HEK293 (cell line): ENCODE results near the gene SARS1.
A peak's percentile ranks its signal among the peaks of the same experiment; 100 is the strongest.

Experiments
- CTCF ChIA-PET: fragments of 350-600 bp; formaldehyde crosslinking; extraction: SDS; loops from one replicate; lab custom pipeline; 2021; ENCODE audit warnings: antibody characterized with exemption; lab: Yijun Ruan, JAX
- POLR2A ChIA-PET: fragments of 300-600 bp; formaldehyde crosslinking; extraction: SDS; loops from one replicate; lab custom pipeline; 2020; ENCODE audit warnings: antibody characterized with exemption, inconsistent platforms; lab: Yijun Ruan, JAX
- H3K27ac ChIP-seq: fragments of 200-500 bp; sonication (Bioruptor generic); 2 replicates; pipeline ENCODE4 v1.5.1; 2014; ENCODE audit warnings: low read depth, low read length, control low read depth, inconsistent platforms; ENCODE audit errors: extremely low read depth
- H3K36me3 ChIP-seq, 2 experiments: fragments of 200-500 bp in 1 of 2; sonication (Bioruptor generic) in 1 of 2; 1 replicate in 1 of 2; 2 replicates in 1 of 2; pipeline ENCODE4 v1.5.1; 2014 to 2017; ENCODE audit warnings: inconsistent platforms in 2 of 2, low read length in 2 of 2; ENCODE audit not compliant: control insufficient read depth in 2 of 2, insufficient read depth in 1 of 2
- H3K4me1 ChIP-seq: fragments of 200-500 bp; sonication (Bioruptor generic); 2 replicates; pipeline ENCODE4 v1.5.1; 2014; ENCODE audit warnings: mild to moderate bottlenecking, low read length, inconsistent platforms; ENCODE audit not compliant: control insufficient read depth, insufficient read depth
- H3K4me3 ChIP-seq: 2 replicates; pipeline ENCODE4 v1.5.1; 2011; ENCODE audit warnings: low read depth, mild to moderate bottlenecking, control low read depth, low read length, moderate library complexity
- H3K9me3 ChIP-seq: fragments of 200-500 bp; sonication (Bioruptor generic); 2 replicates; pipeline ENCODE4 v1.5.1; 2014; ENCODE audit warnings: low read depth, low read length, inconsistent platforms; ENCODE audit not compliant: control insufficient read depth, insufficient read depth
- EGR2 ChIP-seq: fragments of 450-650 bp; formaldehyde crosslinking; IDR thresholded peaks from 2 replicates; pipeline ENCODE4 v1.5.1; 2016; ENCODE audit warnings: low read depth, missing biosample characterization, missing genetic modification characterization
- ELK4 ChIP-seq: IDR thresholded peaks from 2 replicates; pipeline ENCODE4 v1.6.1; 2011; ENCODE audit warnings: mild to moderate bottlenecking, low read depth, low read length, borderline replicate concordance
- IKZF3 ChIP-seq: fragments of 450-650 bp; IDR thresholded peaks from 2 replicates; pipeline ENCODE4 v1.5.0; 2018; ENCODE audit warnings: missing biosample characterization, mild to moderate bottlenecking, missing genetic modification characterization, moderate library complexity
- KLF10 ChIP-seq: fragments of 450-650 bp; IDR thresholded peaks from 2 replicates; pipeline ENCODE4 v1.5.1; 2018; ENCODE audit warnings: missing biosample characterization, mild to moderate bottlenecking, missing genetic modification characterization
- SP7 ChIP-seq: fragments of 450-650 bp; formaldehyde crosslinking; IDR thresholded peaks from 2 replicates; pipeline ENCODE4 v1.5.1; 2016; ENCODE audit warnings: missing biosample characterization, missing genetic modification characterization
- YY1 ChIP-seq: fragments of 450-650 bp; formaldehyde crosslinking; IDR thresholded peaks from 2 replicates; pipeline ENCODE4 v1.5.1; 2018; ENCODE audit warnings: missing biosample characterization, missing genetic modification characterization
- ZBTB11 ChIP-seq: fragments of 450-650 bp; formaldehyde crosslinking; conservative IDR thresholded peaks from 2 replicates; pipeline ENCODE4 v1.5.1; 2016; ENCODE audit warnings: low read depth, missing biosample characterization, missing genetic modification characterization
- ZBTB17 ChIP-seq: fragments of 450-650 bp; formaldehyde crosslinking; IDR thresholded peaks from 2 replicates; pipeline ENCODE4 v1.5.1; 2016; ENCODE audit warnings: missing biosample characterization, missing genetic modification characterization
- ZBTB26 ChIP-seq: fragments of 450-650 bp; formaldehyde crosslinking; optimal IDR thresholded peaks from 2 replicates; pipeline ENCODE3; 2016; ENCODE audit warnings: missing biosample characterization, mild to moderate bottlenecking, missing genetic modification characterization
- ZNF138 ChIP-seq: fragments of 450-650 bp; formaldehyde crosslinking; IDR thresholded peaks from 2 replicates; pipeline ENCODE4 v1.5.1; 2016; ENCODE audit warnings: missing biosample characterization, missing genetic modification characterization, borderline replicate concordance
- ZNF266 ChIP-seq: fragments of 450-650 bp; formaldehyde crosslinking; IDR thresholded peaks from 2 replicates; pipeline ENCODE4 v1.5.1; 2016; ENCODE audit warnings: missing biosample characterization, missing genetic modification characterization, low read depth
- ZNF341 ChIP-seq: fragments of 450-650 bp; formaldehyde crosslinking; IDR thresholded peaks from 2 replicates; pipeline ENCODE4; 2016; ENCODE audit warnings: low read depth, missing biosample characterization, missing genetic modification characterization
- ZNF394 ChIP-seq: fragments of 450-650 bp; formaldehyde crosslinking; IDR thresholded peaks from 2 replicates; pipeline ENCODE4 v1.5.1; 2016; ENCODE audit warnings: missing biosample characterization, missing genetic modification characterization, mild to moderate bottlenecking, moderate library complexity, borderline replicate concordance
- ZNF398 ChIP-seq: fragments of 450-650 bp; formaldehyde crosslinking; IDR thresholded peaks from 2 replicates; pipeline ENCODE4 v1.5.1; 2017; ENCODE audit warnings: missing biosample characterization, missing genetic modification characterization
- ZNF404 ChIP-seq: fragments of 450-650 bp; formaldehyde crosslinking; IDR thresholded peaks from 2 replicates; pipeline ENCODE4 v1.5.1; 2017; ENCODE audit warnings: missing biosample characterization, missing genetic modification characterization
- ZNF416 ChIP-seq: fragments of 450-650 bp; formaldehyde crosslinking; IDR thresholded peaks from 2 replicates; pipeline ENCODE4 v1.5.1; 2016; ENCODE audit warnings: missing biosample characterization, missing genetic modification characterization
- ZNF518A ChIP-seq: fragments of 450-650 bp; formaldehyde crosslinking; conservative IDR thresholded peaks from 2 replicates; pipeline ENCODE4 v1.5.1; 2016; ENCODE audit warnings: low read depth, missing biosample characterization, missing genetic modification characterization
- ZNF544 ChIP-seq: fragments of 450-650 bp; formaldehyde crosslinking; IDR thresholded peaks from 2 replicates; pipeline ENCODE4 v1.5.0; 2017; ENCODE audit warnings: missing biosample characterization, missing genetic modification characterization
- ZNF585B ChIP-seq: fragments of 450-650 bp; formaldehyde crosslinking; IDR thresholded peaks from 2 replicates; pipeline ENCODE4 v1.5.1; 2016; ENCODE audit warnings: missing biosample characterization, missing genetic modification characterization
- ZNF596 ChIP-seq: fragments of 450-650 bp; IDR thresholded peaks from 2 replicates; pipeline ENCODE4 v1.5.0; 2018; ENCODE audit warnings: missing biosample characterization, mild to moderate bottlenecking, missing genetic modification characterization, moderate library complexity
- ZNF677 ChIP-seq: fragments of 450-650 bp; IDR thresholded peaks from 2 replicates; pipeline ENCODE4 v1.5.0; 2018; ENCODE audit warnings: missing biosample characterization, mild to moderate bottlenecking, missing genetic modification characterization, moderate library complexity
- ZNF76 ChIP-seq: fragments of 450-650 bp; formaldehyde crosslinking; IDR thresholded peaks from 2 replicates; pipeline ENCODE4; 2016; ENCODE audit warnings: low read depth, missing biosample characterization, missing genetic modification characterization, borderline replicate concordance
- ZNF830 ChIP-seq: fragments of 450-650 bp; IDR thresholded peaks from 2 replicates; pipeline ENCODE4 v1.5.0; 2018; ENCODE audit warnings: missing biosample characterization, missing genetic modification characterization, low read depth, mild to moderate bottlenecking, moderate library complexity
- ZSCAN4 ChIP-seq: fragments of 450-650 bp; formaldehyde crosslinking; IDR thresholded peaks from 2 replicates; pipeline ENCODE4 v1.5.1; 2017; ENCODE audit warnings: missing biosample characterization, missing genetic modification characterization

The SARS1 gene

GRCh38 chr1:109208836-109209463 lies 4.8 kb upstream of the SARS1 start (continued):
- TF ChIP-seq ZNF596 (tag by site-specific recombination) (no peak), ZNF416 (no peak), SP7 (tag by site-specific recombination) (no peak), ZSCAN4 (tag by site-specific recombination) (no peak), ZBTB17 (peak; percentile 51), ZNF544 (tag by site-specific recombination) (no peak), ZNF830 (tag by site-specific recombination) (no peak), ZNF138 (tag by site-specific recombination) (no peak), ZNF677 (tag by site-specific recombination) (no peak), ZNF404 (no peak), ZNF76 (no peak), IKZF3 (tag by site-specific recombination) (peak; percentile 18; the same call in 1 of the 2 replicates), ZNF394 (no peak)

GRCh38 chr1:109210058-109210457 lies 3.7 kb upstream of the SARS1 start:
- no peak overlapping the region for H3K4me3 ChIP-seq
- H3K27ac ChIP-seq: no peak overlapping the region
- H3K4me1 ChIP-seq: no peaks in the 10 kb centered on the region
- ChIA-PET POLR2A (no interaction called here), CTCF (no interaction called here)
- no peaks in the 10 kb centered on the region for H3K9me3 ChIP-seq
- H3K36me3 ChIP-seq: no peaks in the 10 kb centered on the region
- no peak for TF ChIP-seq ZNF398 (tag by site-specific recombination)
- no peak for TF ChIP-seq ZNF585B (tag by site-specific recombination)
- no peak for TF ChIP-seq EGR2 (tag by site-specific recombination)
- no peak for TF ChIP-seq YY1 (tag by site-specific recombination)
- no peak for TF ChIP-seq ZBTB26
- no peak for TF ChIP-seq ZNF341
- TF ChIP-seq ZNF518A: no peak
- TF ChIP-seq ZNF266 (tag by site-specific recombination): no peak
- no peak for TF ChIP-seq ZBTB11 (tag by site-specific recombination)
- TF ChIP-seq ELK4: no peak
- no peak for TF ChIP-seq KLF10 (tag by site-specific recombination)
